Measurements from ENCODE around the gene TACC2.
"Not testable (repeated sequence)": the region's sequence is repeated elsewhere in the genome, so short reads cannot be mapped to it uniquely, and the experiment has no call there.

The TACC2 gene

GRCh38 chr10:122190176-122190943, 201.4 kb downstream of the TACC2 start:
- peak; percentile 78 for DNase-seq (ENCODE audit: low spot score)

- no peak for DNase-seq (ENCODE audit: low spot score)
Measured at GRCh38 chr10:122191936-122192541, 203.1 kb downstream of the TACC2 start.

GRCh38 chr10:122194251-122194650, 205.3 kb downstream of the TACC2 start:
- DNase-seq (ENCODE audit: low spot score): no peak

- no peak for DNase-seq (ENCODE audit: low spot score)
Measured at GRCh38 chr10:122196218-122196617, 207.3 kb downstream of the TACC2 start.

GRCh38 chr10:122197611-122198222, 208.8 kb downstream of the TACC2 start:
- no peak for DNase-seq (ENCODE audit: low spot score)

GRCh38 chr10:122198631-122199030, 209.7 kb downstream of the TACC2 start:
- no peak for DNase-seq (ENCODE audit: low spot score)

GRCh38 chr10:122199070-122199469, 210.1 kb downstream of the TACC2 start:
- no peak for DNase-seq (ENCODE audit: low spot score)

- DNase-seq (ENCODE audit: low spot score): no peak
Measured at GRCh38 chr10:122199689-122200088, 210.7 kb downstream of the TACC2 start.

GRCh38 chr10:122201401-122201800, 212.4 kb downstream of the TACC2 start:
- DNase-seq (ENCODE audit: low spot score): no peak

- not testable (repeated sequence) for DNase-seq (ENCODE audit: low spot score)
Measured at GRCh38 chr10:122203180-122203579, 214.2 kb downstream of the TACC2 start.

GRCh38 chr10:122204691-122205489, 215.9 kb downstream of the TACC2 start:
- no peak for DNase-seq (ENCODE audit: low spot score)

- DNase-seq (ENCODE audit: low spot score): no peak
Measured at GRCh38 chr10:122206471-122207065, 217.6 kb downstream of the TACC2 start.

- no peak for DNase-seq (ENCODE audit: low spot score)
Measured at GRCh38 chr10:122207163-122207562, 218.2 kb downstream of the TACC2 start.

GRCh38 chr10:122207596-122207995, 218.6 kb downstream of the TACC2 start:
- DNase-seq (ENCODE audit: low spot score): no peak

- DNase-seq (ENCODE audit: low spot score): no peak
Measured at GRCh38 chr10:122208571-122209430, 219.8 kb downstream of the TACC2 start.

GRCh38 chr10:122210481-122211265, 221.7 kb downstream of the TACC2 start:
- no peak for DNase-seq (ENCODE audit: low spot score)

- DNase-seq (ENCODE audit: low spot score): no peak
Measured at GRCh38 chr10:122213364-122213763, 224.4 kb downstream of the TACC2 start.

- no peak for DNase-seq (ENCODE audit: low spot score)
Measured at GRCh38 chr10:122213766-122214165, 224.8 kb downstream of the TACC2 start.

- DNase-seq (ENCODE audit: low spot score): no peak
Measured at GRCh38 chr10:122216047-122216446, 227.1 kb downstream of the TACC2 start.

- DNase-seq (ENCODE audit: low spot score): no peak
Measured at GRCh38 chr10:122219340-122219739, 230.4 kb downstream of the TACC2 start.

Measured in GM03348 (cell line).